T-helper 17 cell (primary cell): ENCODE data around the gene MED13L. TPM values are rescaled to one million over a fixed set of nuclear protein-coding genes. Genes with fewer than 3 reads are reported as not detected.

Experiments used
- ATAC-seq: fragments of 150-1000 bp; cut with Tn5 transposase; 2 replicates; pipeline ENCODE4 v1.10.0; 2021; ENCODE audit warnings: mild to moderate bottlenecking, moderate library complexity
- DNase-seq, 3 donors: peaks; one replicate each; pipeline versions ENCODE4 v3.0.0 to v3.0.0-alpha.2; 2020 to 2021
- H3K9me3 ChIP-seq: one replicate; pipeline ENCODE4 v1.7.0; 2013; ENCODE audit warnings: low read length, mild to moderate bottlenecking; ENCODE audit not compliant: control insufficient read depth, poor library complexity, severe bottlenecking
- H3K27ac Mint-ChIP-seq: one replicate; pipeline ENCODE4 v1.8.0; 2022; ENCODE audit warnings: mild to moderate bottlenecking, moderate library complexity, mixed read lengths
- H3K27me3 Mint-ChIP-seq: one replicate; pipeline ENCODE4 v1.8.0; 2022; ENCODE audit warnings: mixed read lengths
- H3K36me3 Mint-ChIP-seq: one replicate; pipeline ENCODE4 v1.8.0; 2022; ENCODE audit warnings: low read depth, mixed read lengths
- H3K4me1 Mint-ChIP-seq: one replicate; pipeline ENCODE4 v1.8.0; 2022; ENCODE audit warnings: mild to moderate bottlenecking, mixed read lengths
- H3K4me3 Mint-ChIP-seq: one replicate; pipeline ENCODE4 v1.8.0; 2022; ENCODE audit warnings: mild to moderate bottlenecking, moderate library complexity, mixed read lengths
- total RNA-seq, 4 donors: library from RNA in 2 of 4; stranded (reverse) in 2 of 4; gene quantifications; one replicate each; pipeline ENCODE4 v1.2.3 and lab custom pipeline; 2022 to 2026

MED13L gene
- total RNA-seq, 2 donors from 2014 or later, result 184 to 193 TPM

GRCh38 chr12:116314477-116314876 lies 37.0 kb upstream of the MED13L start:
- DNase-seq, result no peak
- H3K9me3 ChIP-seq, result no peaks in the 10 kb centered on the region
- no peak overlapping the region for H3K27ac Mint-ChIP-seq

DNA sequence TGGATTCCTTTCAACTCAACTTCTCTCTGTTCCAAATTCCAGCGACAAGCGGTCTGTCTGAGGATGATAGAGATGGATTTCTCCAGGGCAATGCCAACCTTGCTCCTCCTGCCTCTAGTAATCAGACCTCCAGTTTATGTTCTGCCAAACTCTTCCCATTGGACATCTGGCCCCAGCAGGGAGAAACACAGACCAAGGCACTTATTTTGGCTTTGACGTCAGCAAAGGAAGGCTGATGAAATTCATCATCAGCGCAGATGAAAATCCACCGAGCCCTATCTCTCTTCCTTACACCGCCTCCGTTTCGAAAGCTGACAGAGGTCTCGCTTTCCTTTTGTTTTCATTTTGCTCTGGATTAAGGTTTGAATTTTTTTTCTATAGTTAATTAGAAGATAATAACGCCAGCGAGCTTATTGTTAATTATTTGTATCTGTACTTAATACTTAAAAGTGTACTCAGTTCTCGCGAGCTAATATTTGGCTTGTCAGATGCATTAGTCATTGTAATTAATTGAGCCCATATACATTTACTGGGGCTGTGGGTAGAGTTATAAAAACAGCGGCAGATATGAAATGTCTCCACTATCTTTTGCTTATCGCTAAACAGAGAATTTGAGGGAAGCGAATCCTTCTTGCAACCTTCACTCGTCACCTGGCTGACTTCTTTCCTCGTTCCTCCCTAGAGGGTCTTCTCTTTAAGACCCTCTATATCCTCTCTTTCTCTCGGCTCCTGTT lies 35.9 kb upstream of the MED13L start:
- no peaks in the 10 kb centered on the region for H3K9me3 ChIP-seq

More at GRCh38 chr12:116314477-116314876, 37.0 kb upstream of the MED13L start:
- Mint-ChIP-seq H3K36me3 (no peaks in the 10 kb centered on the region), H3K4me1 (peaks cover 3% of the 10 kb centered on the region), H3K27me3 (peaks cover 19% of the 10 kb centered on the region), H3K4me3 (no peak overlapping the region)
- ATAC-seq, result no peak

DNA sequence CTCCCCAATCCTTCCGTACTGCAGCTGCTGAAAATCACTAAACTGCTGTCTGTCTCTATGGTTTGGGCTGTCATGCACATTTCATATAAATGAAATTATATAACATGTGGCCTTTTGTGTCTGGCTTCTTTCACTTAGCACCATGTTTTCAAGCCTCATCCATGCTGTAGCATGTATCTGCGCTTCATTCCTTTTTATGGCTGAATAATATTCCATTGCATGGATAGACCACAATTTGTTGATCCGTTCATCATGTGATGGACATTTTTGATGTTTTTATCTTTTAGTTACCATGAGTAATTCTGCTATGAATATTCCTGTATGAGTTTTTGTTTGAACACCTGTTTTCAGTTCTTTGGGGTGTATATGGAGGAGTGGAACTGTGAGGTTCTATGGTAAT lies 32.6 kb upstream of the MED13L start:
- H3K27ac Mint-ChIP-seq, result no peak overlapping the region
- H3K4me1 Mint-ChIP-seq, result no peaks in the 10 kb centered on the region
- DNase-seq, result no peak
- ATAC-seq, result no peak
- H3K27me3 Mint-ChIP-seq, result peaks cover 9% of the 10 kb centered on the region
- H3K9me3 ChIP-seq, result no peaks in the 10 kb centered on the region
- no peak overlapping the region for H3K4me3 Mint-ChIP-seq
- no peaks in the 10 kb centered on the region for H3K36me3 Mint-ChIP-seq

More for the DNA sequence above, 35.9 kb upstream of the MED13L start:
- H3K36me3 Mint-ChIP-seq, result no peaks in the 10 kb centered on the region
- H3K4me1 Mint-ChIP-seq, result peaks cover 3% of the 10 kb centered on the region
- DNase-seq (no peak), ATAC-seq (no peak)
- H3K27ac Mint-ChIP-seq, result no peak overlapping the region
- H3K4me3 Mint-ChIP-seq, result no peak overlapping the region
- H3K27me3 Mint-ChIP-seq, result peaks cover 19% of the 10 kb centered on the region

- ATAC-seq, result no peak
- Mint-ChIP-seq H3K27ac (no peak overlapping the region), H3K36me3 (no peaks in the 10 kb centered on the region), H3K4me3 (no peak overlapping the region), H3K27me3 (peaks cover 9% of the 10 kb centered on the region), H3K4me1 (no peaks in the 10 kb centered on the region)
- DNase-seq, result no peak
- no peaks in the 10 kb centered on the region for H3K9me3 ChIP-seq
Measured at GRCh38 chr12:116309343-116309742, 31.9 kb upstream of the MED13L start.

DNA sequence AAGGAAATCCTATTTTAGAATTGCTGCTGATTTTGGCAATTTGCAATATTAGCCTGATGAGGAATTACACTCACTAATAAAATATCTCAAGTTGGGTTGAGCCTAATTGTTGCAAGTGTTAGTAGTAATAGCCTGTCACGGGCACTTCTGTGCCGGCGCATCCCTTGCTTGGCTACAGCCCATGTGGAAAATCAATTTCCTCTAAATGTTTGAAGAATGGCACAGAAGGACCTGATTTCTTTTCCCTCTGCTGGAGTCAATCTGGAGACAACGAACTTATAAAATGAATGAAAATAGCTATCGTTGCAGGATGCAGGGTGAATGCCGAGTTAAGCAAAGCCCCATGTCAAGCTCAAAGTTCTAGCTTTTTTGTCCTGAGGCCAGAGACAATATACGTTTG lies 31.2 kb upstream of the MED13L start:
- DNase-seq (no peak), ATAC-seq (no peak)
- no peaks in the 10 kb centered on the region for H3K9me3 ChIP-seq
- H3K27me3 Mint-ChIP-seq, result peaks cover 9% of the 10 kb centered on the region
- no peak overlapping the region for H3K27ac Mint-ChIP-seq
- H3K4me3 Mint-ChIP-seq, result no peak overlapping the region
- H3K36me3 Mint-ChIP-seq, result no peaks in the 10 kb centered on the region
- no peaks in the 10 kb centered on the region for H3K4me1 Mint-ChIP-seq

GRCh38 chr12:116306968-116307367 lies 29.5 kb upstream of the MED13L start:
- ATAC-seq, result no peak

GRCh38 chr12:116306506-116306905 lies 29.0 kb upstream of the MED13L start:
- no peaks in the 10 kb centered on the region for H3K4me1 Mint-ChIP-seq
- no peak for ATAC-seq
- no peaks in the 10 kb centered on the region for H3K9me3 ChIP-seq
- H3K4me3 Mint-ChIP-seq, result no peak overlapping the region
- no peak for DNase-seq
- peaks cover 4% of the 10 kb centered on the region for H3K27me3 Mint-ChIP-seq
- no peak overlapping the region for H3K27ac Mint-ChIP-seq
- H3K36me3 Mint-ChIP-seq, result no peaks in the 10 kb centered on the region

More at GRCh38 chr12:116306968-116307367, 29.5 kb upstream of the MED13L start:
- Mint-ChIP-seq H3K36me3 (no peaks in the 10 kb centered on the region), H3K4me1 (no peaks in the 10 kb centered on the region), H3K27ac (no peak overlapping the region), H3K27me3 (peaks cover 3% of the 10 kb centered on the region), H3K4me3 (no peak overlapping the region)
- DNase-seq, result no peak
- H3K9me3 ChIP-seq, result no peaks in the 10 kb centered on the region

- ATAC-seq (no peak), DNase-seq (no peak)
- H3K36me3 Mint-ChIP-seq, result no peaks in the 10 kb centered on the region
- H3K27me3 Mint-ChIP-seq, result peaks cover 8% of the 10 kb centered on the region
- H3K4me1 Mint-ChIP-seq, result no peaks in the 10 kb centered on the region
- no peaks in the 10 kb centered on the region for H3K9me3 ChIP-seq
- no peak overlapping the region for H3K27ac Mint-ChIP-seq
- H3K4me3 Mint-ChIP-seq, result no peak overlapping the region
Measured at GRCh38 chr12:116304621-116305020, 27.1 kb upstream of the MED13L start.

DNA sequence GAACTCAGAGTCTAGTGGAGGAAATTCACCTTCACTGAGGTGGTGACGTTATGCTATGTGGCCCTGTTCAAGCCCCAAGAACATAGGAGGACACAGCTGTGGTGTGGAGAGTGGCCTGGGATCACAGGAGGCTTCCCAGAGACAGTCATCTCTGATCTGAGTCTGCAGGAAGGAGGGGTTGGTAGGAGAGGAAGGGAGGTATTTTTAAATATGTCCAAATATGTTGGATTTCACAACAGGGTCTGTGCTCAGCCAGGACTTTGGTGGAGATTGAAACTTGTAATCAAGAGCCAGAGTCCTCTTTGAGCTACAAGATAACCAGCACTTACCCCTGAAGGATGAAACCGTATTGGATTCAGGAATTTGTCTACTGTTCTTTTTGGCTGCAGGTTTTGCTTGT lies 26.4 kb upstream of the MED13L start:
- no peak for ATAC-seq
- H3K36me3 Mint-ChIP-seq, result no peaks in the 10 kb centered on the region
- no peak for DNase-seq
- H3K4me3 Mint-ChIP-seq, result no peak overlapping the region
- no peak overlapping the region for H3K27ac Mint-ChIP-seq
- no peaks in the 10 kb centered on the region for H3K9me3 ChIP-seq
- peaks cover 12% of the 10 kb centered on the region for H3K27me3 Mint-ChIP-seq
- H3K4me1 Mint-ChIP-seq, result no peaks in the 10 kb centered on the region

DNA sequence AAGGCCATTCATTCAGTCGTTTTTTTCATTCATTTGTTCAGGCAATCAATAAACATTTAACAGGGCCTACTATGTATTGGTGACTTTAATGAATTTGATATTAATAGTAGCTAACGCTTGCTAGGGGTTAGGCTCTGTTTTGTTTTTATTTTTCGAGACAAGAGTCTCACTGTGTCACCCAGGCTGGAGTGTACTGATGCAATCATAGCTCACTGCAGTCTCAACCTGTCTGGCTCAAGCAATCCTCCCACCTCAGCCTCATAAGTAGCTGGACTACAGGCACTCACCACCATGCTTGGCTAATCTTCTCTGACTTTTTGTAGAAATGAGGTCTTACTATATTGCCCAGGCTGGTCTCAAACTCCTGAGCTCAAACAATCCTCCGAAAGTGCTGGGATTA lies 25.6 kb upstream of the MED13L start:
- no peak for DNase-seq
- Mint-ChIP-seq H3K27me3 (peaks cover 12% of the 10 kb centered on the region), H3K4me1 (no peaks in the 10 kb centered on the region), H3K4me3 (no peak overlapping the region), H3K27ac (no peak overlapping the region), H3K36me3 (no peaks in the 10 kb centered on the region)
- no peak for ATAC-seq
- H3K9me3 ChIP-seq, result no peaks in the 10 kb centered on the region

- H3K4me3 Mint-ChIP-seq, result no peak overlapping the region
- H3K4me1 Mint-ChIP-seq, result peaks cover 4% of the 10 kb centered on the region
- H3K9me3 ChIP-seq, result no peaks in the 10 kb centered on the region
- no peak for ATAC-seq
- no peak overlapping the region for H3K27ac Mint-ChIP-seq
- DNase-seq, result no peak
- no peaks in the 10 kb centered on the region for H3K36me3 Mint-ChIP-seq
- H3K27me3 Mint-ChIP-seq, result peaks cover 18% of the 10 kb centered on the region
Measured at GRCh38 chr12:116302166-116303058, 24.9 kb upstream of the MED13L start.

- Mint-ChIP-seq H3K27me3 (peaks cover 21% of the 10 kb centered on the region), H3K36me3 (no peaks in the 10 kb centered on the region), H3K4me1 (peaks cover 7% of the 10 kb centered on the region), H3K27ac (no peak overlapping the region), H3K4me3 (no peak overlapping the region)
- DNase-seq (no peak), ATAC-seq (no peak)
- no peaks in the 10 kb centered on the region for H3K9me3 ChIP-seq
Measured at GRCh38 chr12:116301621-116302020, 24.1 kb upstream of the MED13L start.

- peaks cover 7% of the 10 kb centered on the region for H3K4me1 Mint-ChIP-seq
- no peak overlapping the region for H3K4me3 Mint-ChIP-seq
- H3K27me3 Mint-ChIP-seq, result peaks cover 21% of the 10 kb centered on the region
- H3K36me3 Mint-ChIP-seq, result peaks cover 3% of the 10 kb centered on the region
- no peak for DNase-seq
- H3K9me3 ChIP-seq, result no peaks in the 10 kb centered on the region
- no peak overlapping the region for H3K27ac Mint-ChIP-seq
- no peak for ATAC-seq
Measured at GRCh38 chr12:116299665-116300328, 22.3 kb upstream of the MED13L start.
